H9 (cell line): ENCODE results near the gene SLC2A1. TPM values are rescaled to one million over a fixed set of nuclear protein-coding genes. Genes with fewer than 3 reads are reported as not detected.

Experiments used
- DNase-seq: peaks from one replicate; pipeline ENCODE4 v3.0.0-alpha.2; 2017
- H2AFZ ChIP-seq: one replicate; pipeline ENCODE4 v1.6.1; 2013; ENCODE audit warnings: mild to moderate bottlenecking, low read length, control low read depth, moderate library complexity
- H2AK5ac ChIP-seq: 2 replicates; pipeline ENCODE4 v1.6.1; 2013; ENCODE audit warnings: low read length, control low read depth, mixed read lengths; ENCODE audit not compliant: insufficient read length
- H2BK120ac ChIP-seq: one replicate; pipeline ENCODE4 v1.6.1; 2013; ENCODE audit warnings: low read depth, mild to moderate bottlenecking, low read length, control low read depth, inconsistent platforms; ENCODE audit not compliant: poor library complexity, severe bottlenecking
- H2BK12ac ChIP-seq: 2 replicates; pipeline ENCODE4 v1.6.1; 2013; ENCODE audit warnings: low read length, control low read depth, mixed read lengths, low read depth; ENCODE audit not compliant: insufficient read length
- H2BK15ac ChIP-seq: 2 replicates; pipeline ENCODE4 v1.6.1; 2013; ENCODE audit warnings: low read depth, low read length, control low read depth
- H2BK20ac ChIP-seq: one replicate; pipeline ENCODE4 v1.6.1; 2013; ENCODE audit warnings: low read depth, mild to moderate bottlenecking, low read length, control low read depth, inconsistent platforms; ENCODE audit not compliant: poor library complexity, severe bottlenecking
- H2BK5ac ChIP-seq: 2 replicates; pipeline ENCODE4 v1.6.1; 2013; ENCODE audit warnings: low read length, control low read depth, mixed read lengths; ENCODE audit not compliant: insufficient read length
- H3K14ac ChIP-seq: 2 replicates; pipeline ENCODE4 v1.6.1; 2013; ENCODE audit warnings: low read length, control low read depth; ENCODE audit not compliant: insufficient read depth
- H3K18ac ChIP-seq: 2 replicates; pipeline ENCODE4 v1.6.1; 2013; ENCODE audit warnings: low read depth, mild to moderate bottlenecking, mixed read lengths, low read length, control low read depth; ENCODE audit not compliant: insufficient read length
- H3K23ac ChIP-seq: 2 replicates; pipeline ENCODE4 v1.6.1; 2013; ENCODE audit warnings: low read length, control low read depth, mixed read lengths, low read depth; ENCODE audit not compliant: insufficient read length
- H3K23me2 ChIP-seq: 2 replicates; pipeline ENCODE4 v1.6.1; 2013; ENCODE audit warnings: low read depth, mild to moderate bottlenecking, mixed read lengths, low read length, control low read depth; ENCODE audit not compliant: insufficient read length, poor library complexity, severe bottlenecking
- H3K27ac ChIP-seq: 2 replicates; pipeline ENCODE4 v1.5.1; 2013; ENCODE audit warnings: low read length, control low read depth, mixed read lengths, low read depth; ENCODE audit not compliant: insufficient read length
- H3K27me3 ChIP-seq: 2 replicates; pipeline ENCODE4 v1.6.1; 2013; ENCODE audit warnings: low read length, control low read depth, inconsistent platforms; ENCODE audit not compliant: insufficient read depth
- H3K4ac ChIP-seq: 2 replicates; pipeline ENCODE4 v1.6.1; 2013; ENCODE audit warnings: low read depth, mild to moderate bottlenecking, control low read depth, inconsistent platforms, low read length, moderate library complexity
- H3K4me1 ChIP-seq: 2 replicates; pipeline ENCODE4 v1.6.1; 2013; ENCODE audit warnings: low read length, control low read depth, inconsistent platforms; ENCODE audit not compliant: insufficient read depth
- H3K4me2 ChIP-seq: 2 replicates; pipeline ENCODE4 v1.6.1; 2013; ENCODE audit warnings: low read length, control low read depth, mixed read lengths; ENCODE audit not compliant: insufficient read length, insufficient read depth
- H3K56ac ChIP-seq: 2 replicates; pipeline ENCODE4 v1.6.1; 2013; ENCODE audit warnings: low read depth, mild to moderate bottlenecking, mixed read lengths, low read length, control low read depth; ENCODE audit not compliant: insufficient read length
- H3K79me1 ChIP-seq: 2 replicates; pipeline ENCODE4 v1.6.1; 2013; ENCODE audit warnings: low read depth, mild to moderate bottlenecking, moderate library complexity, low read length, control low read depth, inconsistent platforms; ENCODE audit not compliant: insufficient read depth, poor library complexity, severe bottlenecking
- H3K79me2 ChIP-seq: 2 replicates; pipeline ENCODE4 v1.6.1; 2013; ENCODE audit warnings: low read length, control low read depth, inconsistent platforms; ENCODE audit not compliant: insufficient read depth
- H3K9ac ChIP-seq: 2 replicates; pipeline ENCODE4 v1.6.1; 2013; ENCODE audit warnings: low read length, control low read depth, mixed read lengths; ENCODE audit not compliant: insufficient read length; ENCODE audit errors: extremely low read depth
- H3K9me3 ChIP-seq: one replicate; pipeline ENCODE4 v1.6.1; 2013; ENCODE audit warnings: low read depth, low read length, inconsistent platforms; ENCODE audit not compliant: control insufficient read depth
- H3T11ph ChIP-seq: one replicate; pipeline ENCODE4 v1.6.1; 2013; ENCODE audit warnings: mild to moderate bottlenecking, low read length, control low read depth, inconsistent platforms
- H4K20me1 ChIP-seq: one replicate; pipeline ENCODE4 v1.6.1; 2013; ENCODE audit not compliant: control insufficient read depth, insufficient read length, insufficient read depth
- H4K5ac ChIP-seq: 2 replicates; pipeline ENCODE4 v1.6.1; 2013; ENCODE audit warnings: low read depth, mild to moderate bottlenecking, mixed read lengths, low read length, control low read depth; ENCODE audit not compliant: insufficient read length
- H4K8ac ChIP-seq: replicated peaks from 2 replicates; pipeline ENCODE4 v1.6.1; 2013; ENCODE audit warnings: low read length, control low read depth, mixed read lengths, low read depth; ENCODE audit not compliant: insufficient read length
- H4K91ac ChIP-seq: 2 replicates; pipeline ENCODE4 v1.6.1; 2013; ENCODE audit warnings: low read depth, mild to moderate bottlenecking, moderate library complexity, mixed read lengths, low read length, control low read depth; ENCODE audit not compliant: insufficient read length
- H3K27ac Mint-ChIP-seq, 3 experiments: 2 replicates in 2 of 3; 3 replicates in 1 of 3; pipeline ENCODE4 v1.8.0; 2020 to 2021; ENCODE audit warnings: mixed read lengths in 3 of 3, mild to moderate bottlenecking in 1 of 3, moderate library complexity in 1 of 3
- H3K27me3 Mint-ChIP-seq: 2 replicates; pipeline ENCODE4 v1.8.0; 2021; ENCODE audit warnings: low read depth, mild to moderate bottlenecking, moderate library complexity, mixed read lengths
- H3K36me3 Mint-ChIP-seq, 3 experiments: 2 replicates in 2 of 3; 3 replicates in 1 of 3; pipeline ENCODE4 v1.8.0; 2020 to 2021; ENCODE audit warnings: low read depth in 3 of 3, mixed read lengths in 3 of 3; ENCODE audit not compliant: insufficient read depth in 1 of 3
- H3K4me1 Mint-ChIP-seq, 2 experiments: 2 replicates each; pipeline ENCODE4 v1.8.0; 2020; ENCODE audit warnings: mixed read lengths in 2 of 2
- H3K4me3 Mint-ChIP-seq, 2 experiments: 2 replicates in 1 of 2; 3 replicates in 1 of 2; pipeline ENCODE4 v1.8.0; 2020 to 2021; ENCODE audit warnings: mild to moderate bottlenecking in 2 of 2, mixed read lengths in 2 of 2, moderate library complexity in 1 of 2
- H3K9me3 Mint-ChIP-seq, 2 experiments: 2 replicates in 1 of 2; 3 replicates in 1 of 2; pipeline ENCODE4 v1.8.0; 2020; ENCODE audit warnings: mild to moderate bottlenecking in 2 of 2, mixed read lengths in 2 of 2, moderate library complexity in 1 of 2
- WGBS: extraction: QIAGEN DNeasy Blood & Tissue Kit; methylation state at CpG from one replicate; pipeline ENCODE4 v1.1.7; 2013; ENCODE audit warnings: missing lambda C conversion rate, low lambda C conversion rate, mixed read lengths; ENCODE audit not compliant: insufficient read length; ENCODE audit errors: extremely low coverage; 5-methylcytosine and 5-hydroxymethylcytosine counted together
- total RNA-seq: library from RNA; stranded (reverse); gene quantifications from 2 replicates; pipeline ENCODE4 v1.2.1, GENCODE V29; 2021
- TF ChIP-seq, protein P1 (sequence below): fragments of 200-600 bp; sonication (generic); conservative IDR thresholded peaks from 3 replicates; pipeline ENCODE4 v1.8.0; 2021; ENCODE audit warnings: antibody characterized with exemption, mild to moderate bottlenecking

SLC2A1 gene
- total RNA-seq, 1 experiment from 2014 or later: 186 TPM

DNA sequence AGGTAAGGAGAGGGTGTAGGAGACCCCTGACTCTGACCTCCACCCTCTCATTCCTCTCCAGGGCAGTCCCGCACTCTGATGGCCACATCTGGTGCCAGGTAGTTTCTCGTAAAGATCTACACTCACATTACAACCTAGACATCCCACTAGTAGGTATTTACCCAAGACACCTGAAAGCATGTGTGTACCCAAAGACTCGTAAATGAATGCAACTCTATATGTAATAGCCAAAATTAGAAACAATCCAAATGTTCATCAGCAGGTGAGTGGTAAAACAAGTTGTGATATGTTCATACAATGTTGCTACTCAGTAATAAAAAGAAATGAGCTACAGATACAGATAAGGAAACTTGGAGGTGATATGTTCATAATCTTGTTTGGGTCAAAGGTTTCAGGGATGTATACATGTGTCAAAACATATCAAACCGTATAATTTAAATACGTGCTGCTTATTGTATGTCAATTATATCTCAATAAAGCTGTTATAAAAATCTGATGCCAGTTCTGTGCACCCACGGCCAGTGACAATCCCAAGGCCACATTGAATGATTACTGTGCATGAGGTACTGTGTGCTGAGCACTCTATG is 37.8 kb upstream of the SLC2A1 start:
- Histone ChIP-seq H3K23ac (no peak overlapping the region), H3K18ac (no peak overlapping the region), H2AFZ (no peak overlapping the region), H3K79me1 (no peaks in the 10 kb centered on the region), H3K27me3 (no peaks in the 10 kb centered on the region), H2BK120ac (no peak overlapping the region), H3K4ac (no peak overlapping the region), H2BK20ac (no peak overlapping the region), H4K8ac (no peak overlapping the region), H2BK12ac (no peak overlapping the region), H3K23me2 (no peaks in the 10 kb centered on the region), H4K20me1 (no peaks in the 10 kb centered on the region), H4K5ac (no peak overlapping the region), H4K91ac (no peak overlapping the region), H3K9ac (no peak overlapping the region), H3T11ph (no peak overlapping the region), H2BK15ac (no peak overlapping the region), H3K27ac (no peak overlapping the region), H2BK5ac (no peak overlapping the region), H3K4me2 (no peak overlapping the region), H2AK5ac (no peak overlapping the region), H3K14ac (no peak overlapping the region), H3K56ac (no peak overlapping the region), H3K4me1 (no peaks in the 10 kb centered on the region; the same call in 1 of the 2 replicates), H3K9me3 (no peaks in the 10 kb centered on the region), H3K79me2 (no peaks in the 10 kb centered on the region)
- H3K27me3 Mint-ChIP-seq: no peaks in the 10 kb centered on the region
- H3K4me1 Mint-ChIP-seq: peaks cover 26 to 28% of the 10 kb centered on the region in 2 experiments
- peaks cover 0 to 3% (median 2%) of the 10 kb centered on the region in 3 experiments; a peak in 3 of 7 replicates for H3K36me3 Mint-ChIP-seq
- peaks cover 0 to 1% of the 10 kb centered on the region in 2 experiments; a peak in 1 of 5 replicates for H3K9me3 Mint-ChIP-seq
- DNase-seq: no peak
- WGBS: no CpG with 5 or more reads among the region's 6 CpGs
- H3K27ac Mint-ChIP-seq: no peak overlapping the region
- TF ChIP-seq, protein P1, sequence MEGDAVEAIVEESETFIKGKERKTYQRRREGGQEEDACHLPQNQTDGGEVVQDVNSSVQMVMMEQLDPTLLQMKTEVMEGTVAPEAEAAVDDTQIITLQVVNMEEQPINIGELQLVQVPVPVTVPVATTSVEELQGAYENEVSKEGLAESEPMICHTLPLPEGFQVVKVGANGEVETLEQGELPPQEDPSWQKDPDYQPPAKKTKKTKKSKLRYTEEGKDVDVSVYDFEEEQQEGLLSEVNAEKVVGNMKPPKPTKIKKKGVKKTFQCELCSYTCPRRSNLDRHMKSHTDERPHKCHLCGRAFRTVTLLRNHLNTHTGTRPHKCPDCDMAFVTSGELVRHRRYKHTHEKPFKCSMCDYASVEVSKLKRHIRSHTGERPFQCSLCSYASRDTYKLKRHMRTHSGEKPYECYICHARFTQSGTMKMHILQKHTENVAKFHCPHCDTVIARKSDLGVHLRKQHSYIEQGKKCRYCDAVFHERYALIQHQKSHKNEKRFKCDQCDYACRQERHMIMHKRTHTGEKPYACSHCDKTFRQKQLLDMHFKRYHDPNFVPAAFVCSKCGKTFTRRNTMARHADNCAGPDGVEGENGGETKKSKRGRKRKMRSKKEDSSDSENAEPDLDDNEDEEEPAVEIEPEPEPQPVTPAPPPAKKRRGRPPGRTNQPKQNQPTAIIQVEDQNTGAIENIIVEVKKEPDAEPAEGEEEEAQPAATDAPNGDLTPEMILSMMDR: no peak
- H3K4me3 Mint-ChIP-seq: no peak overlapping the region
